A549 (cell line): ENCODE data around the gene HYPK.

ENCODE experiments used
- EHMT2 ChIP-seq: fragments of 200-600 bp; sonication (generic); IDR thresholded peaks from 2 replicates; pipeline ENCODE4 v1.6.1; 2016; ENCODE audit warnings: antibody characterized with exemption, low read depth, mild to moderate bottlenecking, moderate library complexity
- ELK1 ChIP-seq: fragments of 150-350 bp; IDR thresholded peaks from 2 replicates; pipeline ENCODE4 v1.6.1; 2014; ENCODE audit warnings: low read depth, mild to moderate bottlenecking, low read length
- EP300 ChIP-seq, 2 experiments: fragments of >200 bp; sonication (Bioruptor Twin); formaldehyde crosslinking; IDR thresholded peaks; 2 replicates in 1 of 2; 3 replicates in 1 of 2; pipeline ENCODE4 v1.6.1; 2016 to 2017
- MAX ChIP-seq: IDR thresholded peaks from 2 replicates; pipeline ENCODE4 v1.6.1; 2012
- NFE2L2 ChIP-seq: fragments of 150-350 bp; conservative IDR thresholded peaks from 2 replicates; pipeline ENCODE4 v1.6.1; 2014; ENCODE audit warnings: low read length
- POLR2A ChIP-seq: IDR thresholded peaks from 2 replicates; pipeline ENCODE4 v1.6.1; 2012; ENCODE audit warnings: mild to moderate bottlenecking, low read length
- POLR2AphosphoS2 ChIP-seq: conservative IDR thresholded peaks from 2 replicates; pipeline ENCODE4 v1.6.1; 2012; ENCODE audit warnings: low read length, improper control_type of control experiment, inconsistent platforms
- RFX5 ChIP-seq: fragments of 450-650 bp; IDR thresholded peaks from 2 replicates; pipeline ENCODE4 v1.7.1; 2014; ENCODE audit warnings: antibody characterized with exemption, mild to moderate bottlenecking, moderate library complexity
- TF ChIP-seq, protein P1 (sequence below): fragments of >200 bp; sonication (Bioruptor Twin); formaldehyde crosslinking; IDR thresholded peaks from 3 replicates; pipeline ENCODE4 v1.5.1; 2016

DNA sequence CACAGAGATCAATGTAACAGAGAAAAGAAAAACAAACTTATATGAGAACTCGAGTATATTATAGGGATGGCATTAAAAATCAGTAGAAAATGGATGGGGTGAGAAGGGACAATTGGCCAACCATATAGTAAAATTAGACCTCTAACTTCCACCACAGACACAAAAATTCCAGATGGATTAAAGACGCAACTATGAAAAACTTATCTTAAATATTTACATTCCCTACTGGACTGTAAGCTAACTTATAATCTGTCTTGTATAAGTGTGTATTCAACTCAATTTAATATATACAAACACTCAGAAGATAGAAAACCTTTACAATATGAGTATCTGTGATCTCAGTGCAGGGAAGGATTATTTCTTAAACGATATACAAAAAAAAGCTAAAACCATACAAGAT lies 21.1 kb downstream of the HYPK start:
- TF ChIP-seq, protein P1, sequence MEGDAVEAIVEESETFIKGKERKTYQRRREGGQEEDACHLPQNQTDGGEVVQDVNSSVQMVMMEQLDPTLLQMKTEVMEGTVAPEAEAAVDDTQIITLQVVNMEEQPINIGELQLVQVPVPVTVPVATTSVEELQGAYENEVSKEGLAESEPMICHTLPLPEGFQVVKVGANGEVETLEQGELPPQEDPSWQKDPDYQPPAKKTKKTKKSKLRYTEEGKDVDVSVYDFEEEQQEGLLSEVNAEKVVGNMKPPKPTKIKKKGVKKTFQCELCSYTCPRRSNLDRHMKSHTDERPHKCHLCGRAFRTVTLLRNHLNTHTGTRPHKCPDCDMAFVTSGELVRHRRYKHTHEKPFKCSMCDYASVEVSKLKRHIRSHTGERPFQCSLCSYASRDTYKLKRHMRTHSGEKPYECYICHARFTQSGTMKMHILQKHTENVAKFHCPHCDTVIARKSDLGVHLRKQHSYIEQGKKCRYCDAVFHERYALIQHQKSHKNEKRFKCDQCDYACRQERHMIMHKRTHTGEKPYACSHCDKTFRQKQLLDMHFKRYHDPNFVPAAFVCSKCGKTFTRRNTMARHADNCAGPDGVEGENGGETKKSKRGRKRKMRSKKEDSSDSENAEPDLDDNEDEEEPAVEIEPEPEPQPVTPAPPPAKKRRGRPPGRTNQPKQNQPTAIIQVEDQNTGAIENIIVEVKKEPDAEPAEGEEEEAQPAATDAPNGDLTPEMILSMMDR = no peak
- TF ChIP-seq MAX (no peak), EP300 (IDR thresholded peaks at IDR 0.05) (no peak), ELK1 (no peak), EHMT2 (no peak), POLR2AphosphoS2 (no peak), POLR2A (no peak), RFX5 (no peak), NFE2L2 (no peak)
